IMR-90 (cell line): ENCODE data around the gene MLX. TPM values are rescaled to one million over a fixed set of nuclear protein-coding genes. Genes with fewer than 3 reads are reported as not detected.

Source experiments
- ATAC-seq: fragments of 200-7000 bp; cut with Tn5 transposase; 2 replicates; pipeline ENCODE4 v1.9.1; 2020; ENCODE audit warnings: low read depth, mild to moderate bottlenecking, moderate library complexity
- BruUV-seq: library from RNA; stranded (reverse); fragments of 400-500 nt; replicated peaks from 2 replicates; lab custom pipeline; 2021; lab: Mats Ljungman, UMichigan
- CTCF ChIA-PET: fragments of 300-600 bp; formaldehyde crosslinking; extraction: SDS; loops from one replicate; lab custom pipeline; 2021; ENCODE audit warnings: antibody characterized with exemption; lab: Yijun Ruan, JAX
- POLR2A ChIA-PET: fragments of 300-600 bp; sonication (Branson Sonifier 250); formaldehyde crosslinking; loops from one replicate; lab custom pipeline; 2022; ENCODE audit warnings: antibody characterized with exemption; ENCODE audit not compliant: unreplicated experiment; lab: Charles Lee
- DNase-seq: peaks from one replicate; pipeline ENCODE4 v3.0.0; 2013
- H2AFZ ChIP-seq: replicated peaks from 2 replicates; pipeline ENCODE3; 2013; ENCODE audit warnings: low read length, mild to moderate bottlenecking; ENCODE audit not compliant: poor library complexity
- H2AK5ac ChIP-seq: 2 replicates; pipeline ENCODE4 v1.6.1; 2013; ENCODE audit warnings: low read depth, low read length, inconsistent platforms
- H2AK9ac ChIP-seq: replicated peaks from 2 replicates; pipeline ENCODE3; 2013; ENCODE audit warnings: mild to moderate bottlenecking, low read depth, low read length, moderate library complexity; ENCODE audit not compliant: poor library complexity
- H2BK120ac ChIP-seq: 2 replicates; pipeline ENCODE4 v1.6.1; 2013; ENCODE audit warnings: low read depth, low read length, inconsistent platforms
- H2BK15ac ChIP-seq: 3 replicates; pipeline ENCODE4 v1.6.1; 2013; ENCODE audit warnings: low read depth, low read length, inconsistent platforms
- H2BK20ac ChIP-seq: 2 replicates; pipeline ENCODE4 v1.6.1; 2013; ENCODE audit warnings: low read depth, mild to moderate bottlenecking, inconsistent platforms, low read length, moderate library complexity
- H2BK5ac ChIP-seq: 2 replicates; pipeline ENCODE4 v1.6.1; 2013; ENCODE audit warnings: mild to moderate bottlenecking, low read depth, low read length, inconsistent platforms; ENCODE audit not compliant: poor library complexity, severe bottlenecking
- H3K14ac ChIP-seq: replicated peaks from 2 replicates; pipeline ENCODE4 v1.6.1; 2013; ENCODE audit warnings: low read depth, low read length, inconsistent platforms
- H3K18ac ChIP-seq: 2 replicates; pipeline ENCODE4 v1.6.1; 2013; ENCODE audit warnings: low read depth, low read length, control low read depth
- H3K23ac ChIP-seq: 2 replicates; pipeline ENCODE4 v1.6.1; 2013; ENCODE audit warnings: low read depth, low read length, inconsistent platforms
- H3K27ac ChIP-seq: 2 replicates; pipeline ENCODE4 v1.5.1; 2013; ENCODE audit warnings: mild to moderate bottlenecking, control low read depth, low read length; ENCODE audit not compliant: insufficient read depth
- H3K27me3 ChIP-seq: 2 replicates; pipeline ENCODE4 v1.6.1; 2013; ENCODE audit warnings: low read length; ENCODE audit not compliant: control insufficient read depth, insufficient read depth
- H3K36me3 ChIP-seq: 2 replicates; pipeline ENCODE4 v1.6.1; 2013; ENCODE audit warnings: low read length, mixed read lengths; ENCODE audit not compliant: control insufficient read depth, insufficient read depth
- H3K4ac ChIP-seq: 2 replicates; pipeline ENCODE4 v1.6.1; 2013; ENCODE audit warnings: low read depth, low read length, inconsistent platforms
- H3K4me1 ChIP-seq: 2 replicates; pipeline ENCODE4 v1.6.1; 2013; ENCODE audit warnings: low read length, mixed read lengths; ENCODE audit not compliant: control insufficient read depth, insufficient read depth
- H3K4me2 ChIP-seq: 2 replicates; pipeline ENCODE4 v1.6.1; 2013; ENCODE audit warnings: low read depth, mild to moderate bottlenecking, control low read depth, low read length, moderate library complexity
- H3K4me3 ChIP-seq: 2 replicates; pipeline ENCODE4 v1.5.1; 2013; ENCODE audit warnings: low read depth, mild to moderate bottlenecking, control low read depth, low read length, moderate library complexity; ENCODE audit not compliant: insufficient read depth
- H3K56ac ChIP-seq: 2 replicates; pipeline ENCODE4 v1.6.1; 2013; ENCODE audit warnings: low read length, inconsistent platforms; ENCODE audit not compliant: insufficient read depth; ENCODE audit errors: extremely low read depth
- H3K79me1 ChIP-seq, 2 experiments: 2 replicates each; pipeline ENCODE4 v1.6.1; 2013; ENCODE audit warnings: low read length in 2 of 2, inconsistent platforms in 1 of 2, low read depth in 1 of 2
- H3K9ac ChIP-seq: 2 replicates; pipeline ENCODE4 v1.6.1; 2013; ENCODE audit warnings: low read depth, low read length, control low read depth
- H3K9me1 ChIP-seq: 2 replicates; pipeline ENCODE4 v1.6.1; 2013; ENCODE audit warnings: low read length, inconsistent platforms; ENCODE audit not compliant: insufficient read depth
- H3K9me3 ChIP-seq: 2 replicates; pipeline ENCODE4 v1.6.1; 2013; ENCODE audit warnings: low read length; ENCODE audit not compliant: control insufficient read depth, insufficient read depth
- H4K20me1 ChIP-seq: 2 replicates; pipeline ENCODE4 v1.6.1; 2013; ENCODE audit warnings: low read length, inconsistent platforms; ENCODE audit not compliant: insufficient read depth
- H4K5ac ChIP-seq: 2 replicates; pipeline ENCODE4 v1.6.1; 2013; ENCODE audit warnings: mild to moderate bottlenecking, low read depth, low read length, control low read depth
- H4K8ac ChIP-seq, 2 experiments: 2 replicates each; pipeline ENCODE4 v1.6.1; 2013; ENCODE audit warnings: low read depth in 2 of 2, low read length in 2 of 2, control low read depth in 1 of 2, inconsistent platforms in 1 of 2
- H4K91ac ChIP-seq: 2 replicates; pipeline ENCODE4 v1.6.1; 2013; ENCODE audit warnings: low read depth, low read length, inconsistent platforms; ENCODE audit not compliant: insufficient read depth
- BHLHE40 ChIP-seq: fragments of 150-350 bp; IDR thresholded peaks from 2 replicates; pipeline ENCODE4 v1.6.1; 2016; ENCODE audit warnings: mild to moderate bottlenecking, low read depth, low read length
- CEBPB ChIP-seq: IDR thresholded peaks from 2 replicates; pipeline ENCODE4 v1.6.1; 2012; ENCODE audit warnings: low read depth, low read length, improper control_type of control experiment
- CHD1 ChIP-seq: IDR thresholded peaks from 2 replicates; pipeline ENCODE4 v1.6.1; 2012; ENCODE audit warnings: low read depth, low read length, improper control_type of control experiment
- CTCF ChIP-seq: conservative IDR thresholded peaks from 2 replicates; pipeline ENCODE4 v1.5.1; 2012; ENCODE audit warnings: mild to moderate bottlenecking, low read depth, low read length, improper control_type of control experiment
- ELK1 ChIP-seq: fragments of 150-350 bp; IDR thresholded peaks from 2 replicates; pipeline ENCODE4 v1.6.1; 2016; ENCODE audit warnings: low read depth, mild to moderate bottlenecking, low read length, moderate library complexity, borderline replicate concordance
- FOS ChIP-seq: fragments of 150-350 bp; IDR thresholded peaks from 2 replicates; pipeline ENCODE4 v1.6.1; 2016; ENCODE audit warnings: low read depth, low read length
- MAFK ChIP-seq: IDR thresholded peaks from 2 replicates; pipeline ENCODE4 v1.6.1; 2012; ENCODE audit warnings: low read depth, low read length, improper control_type of control experiment
- MAZ ChIP-seq: IDR thresholded peaks from 2 replicates; pipeline ENCODE4 v1.6.1; 2012; ENCODE audit warnings: low read depth, mild to moderate bottlenecking, low read length, improper control_type of control experiment, moderate library complexity, borderline replicate concordance
- MXI1 ChIP-seq: IDR thresholded peaks from 2 replicates; pipeline ENCODE4 v1.6.1; 2012; ENCODE audit warnings: low read depth, mild to moderate bottlenecking, low read length, moderate library complexity, borderline replicate concordance
- NFE2L2 ChIP-seq: fragments of 150-350 bp; IDR thresholded peaks from 2 replicates; pipeline ENCODE4 v1.6.1; 2016; ENCODE audit warnings: low read depth, mild to moderate bottlenecking, low read length
- POLR2A ChIP-seq: IDR thresholded peaks from 2 replicates; pipeline ENCODE4 v1.6.1; 2012; ENCODE audit warnings: mild to moderate bottlenecking, low read depth, low read length
- RAD21 ChIP-seq: IDR thresholded peaks from 2 replicates; pipeline ENCODE4 v1.6.1; 2012; ENCODE audit warnings: low read length, improper control_type of control experiment
- SMC3 ChIP-seq: fragments of 150-350 bp; IDR thresholded peaks from 2 replicates; pipeline ENCODE4 v1.6.1; 2016; ENCODE audit warnings: low read depth, mild to moderate bottlenecking, antibody characterized with exemption, low read length, moderate library complexity
- USF2 ChIP-seq: fragments of 150-350 bp; IDR thresholded peaks from 2 replicates; pipeline ENCODE4 v1.6.1; 2017; ENCODE audit warnings: mild to moderate bottlenecking, antibody characterized with exemption, low read length, low read depth
- WGBS, 2 experiments: methylation state at CpG; one replicate each; pipeline versions ENCODE4 v1.1.5 to v1.1.7; 2013; ENCODE audit warnings: missing lambda C conversion rate in 2 of 2; ENCODE audit not compliant: insufficient read length in 1 of 2; ENCODE audit errors: extremely low coverage in 2 of 2; 5-methylcytosine and 5-hydroxymethylcytosine counted together
- dilution Hi-C: fragments of 300-500 bp; cut with HindIII; formaldehyde crosslinking; loops from one replicate; pipeline ENCODE4 v1.14.3; 2018; ENCODE audit warnings: low sequenced_read_pairs; ENCODE audit not compliant: unreplicated experiment
- in situ Hi-C: fragments of 300-500 bp; cut with MboI; formaldehyde crosslinking; loops from 3 replicates; pipeline ENCODE4 v1.14.3; 2019; ENCODE audit warnings: low sequenced_read_pairs, inconsistent platforms, mixed read lengths
- intact Hi-C: fragments of 100-400 bp; cut with micrococcal nuclease; formaldehyde crosslinking; loops from 2 replicates; pipeline ENCODE4 v1.10.0; 2022
- polyA plus RNA-seq, 3 experiments: library from polyadenylated mRNA; depleted of rRNA; stranded (reverse); fragments of >200 nt; gene quantifications; 2 replicates each; pipeline ENCODE4 v1.2.3, GENCODE V29; 2012; ENCODE audit warnings: low replicate concordance in 1 of 3
- total RNA-seq: library from RNA; depleted of rRNA; stranded (reverse); fragments of >200 nt; gene quantifications from 2 replicates; pipeline ENCODE4 v1.2.3, GENCODE V29; 2012

MLX gene
- total and polyA plus RNA-seq, 2 of the 4 experiments (the other 2 are of a cell fraction): 37.8 to 45.6 TPM

GRCh38 chr17:42609182-42609813, 42.4 kb downstream of the MLX start, which contains the start of the genes RETREG3 and TUBG1:
TSS of gene RETREG3 (minus strand) at chr17:42609374. CDS start at chr17:42609324, 50 bp downstream.
TSS of gene TUBG1 (plus strand) at chr17:42609683. CDS start at chr17:42609738, 55 bp downstream.
- ChIA-PET CTCF (interaction anchor here (0.6 to 1.4 kb wide), 3 partner anchors 9 to 64 kb away, joined by 3 to 4 read pairs (median 3); no protein-coding TSS in a partner anchor), POLR2A (interaction anchor here (1.0 kb wide), 3 partner anchors 9 to 751 kb away, joined by 3 to 4 read pairs (median 3); no protein-coding TSS in a partner anchor)
- in situ Hi-C loops: no loop called here
- Histone ChIP-seq H2BK5ac (peak within 1 kb of the TSS; percentile 75), H3K36me3 (peaks cover 19% of the 10 kb centered on the region), H3K27ac (peak within 1 kb of the TSS; percentile 83), H4K91ac (peak within 1 kb of the TSS; percentile 67), H2BK20ac (no peak within 1 kb of the TSS), H2AFZ (peak within 1 kb of the TSS; percentile 99), H2AK5ac (peak within 1 kb of the TSS; percentile 85), H3K27me3 (no peaks in the 10 kb centered on the region), H3K14ac (peak within 1 kb of the TSS; percentile 98), H3K9me3 (no peaks in the 10 kb centered on the region), H2BK15ac (peak within 1 kb of the TSS; percentile 68; the same call in 1 of the 3 replicates), H4K20me1 (peaks cover 42% of the 10 kb centered on the region), H3K4me2 (peak within 1 kb of the TSS; percentile 96), H4K8ac (peak within 1 kb of the TSS; percentile 57 to 68; a peak in 3 of 4 replicates), H2BK120ac (no peak within 1 kb of the TSS), H3K4ac (peak within 1 kb of the TSS; percentile 94), H3K18ac (peak within 1 kb of the TSS; percentile 20; the same call in 1 of the 2 replicates), H2AK9ac (peak within 1 kb of the TSS; percentile 99), H3K23ac (peak within 1 kb of the TSS; percentile 98), H3K4me3 (peak within 1 kb of the TSS; percentile 75), H3K4me1 (peaks cover 3% of the 10 kb centered on the region), H4K5ac (peak within 1 kb of the TSS; percentile 7; the same call in 1 of the 2 replicates), H3K56ac (peak within 1 kb of the TSS; percentile 55), H3K9me1 (peaks cover 5% of the 10 kb centered on the region), H3K9ac (peak within 1 kb of the TSS; percentile 88), H3K79me1 (peaks cover 15 to 61% of the 10 kb centered on the region in 2 experiments)
- 0% methylated on average over 27 of the region's 66 CpGs; no CpG with 5 or more reads in 1 of the 2 experiments for WGBS, 2 experiments
- ATAC-seq: peak; percentile 93
- dilution Hi-C loops: no loop called here
- intact Hi-C loops: loop anchor here (2.0 to 5.0 kb wide), 3 partner anchors 32 to 70 kb away; partner anchors contain the start of genes PSMC3IP and TUBG2
- BruUV-seq: no TSS peak
- DNase-seq: peak; percentile 99
- TF ChIP-seq MXI1 (peak; percentile 50; the same call in 1 of the 2 replicates), FOS (no peak), USF2 (no peak), CTCF (peak; percentile 54), CHD1 (no peak), MAZ (peak; percentile 97), BHLHE40 (no peak), ELK1 (no peak), SMC3 (peak; percentile 52), CEBPB (peak; percentile 25; the same call in 1 of the 2 replicates), MAFK (no peak), POLR2A (peak; percentile 78), NFE2L2 (no peak), RAD21 (peak; percentile 52)
